Fibroblast of pulmonary artery (primary cell): Measurements from ENCODE around the gene MSRB3.

Source experiments
- DNase-seq: peaks from one replicate; pipeline ENCODE4 v3.0.0-alpha.2; 2010; ENCODE audit warnings: low read depth
- H3K4me3 ChIP-seq: replicated peaks from 2 replicates; pipeline ENCODE4 v1.5.1; 2011; ENCODE audit warnings: low read depth, mild to moderate bottlenecking, control low read depth, low read length, moderate library complexity
- TF ChIP-seq, protein P1 (sequence below): IDR thresholded peaks from 2 replicates; pipeline ENCODE4 v1.5.1; 2011; ENCODE audit warnings: mild to moderate bottlenecking, control low read depth, low read length, inconsistent platforms; ENCODE audit errors: missing control alignments

Gene MSRB3

DNA sequence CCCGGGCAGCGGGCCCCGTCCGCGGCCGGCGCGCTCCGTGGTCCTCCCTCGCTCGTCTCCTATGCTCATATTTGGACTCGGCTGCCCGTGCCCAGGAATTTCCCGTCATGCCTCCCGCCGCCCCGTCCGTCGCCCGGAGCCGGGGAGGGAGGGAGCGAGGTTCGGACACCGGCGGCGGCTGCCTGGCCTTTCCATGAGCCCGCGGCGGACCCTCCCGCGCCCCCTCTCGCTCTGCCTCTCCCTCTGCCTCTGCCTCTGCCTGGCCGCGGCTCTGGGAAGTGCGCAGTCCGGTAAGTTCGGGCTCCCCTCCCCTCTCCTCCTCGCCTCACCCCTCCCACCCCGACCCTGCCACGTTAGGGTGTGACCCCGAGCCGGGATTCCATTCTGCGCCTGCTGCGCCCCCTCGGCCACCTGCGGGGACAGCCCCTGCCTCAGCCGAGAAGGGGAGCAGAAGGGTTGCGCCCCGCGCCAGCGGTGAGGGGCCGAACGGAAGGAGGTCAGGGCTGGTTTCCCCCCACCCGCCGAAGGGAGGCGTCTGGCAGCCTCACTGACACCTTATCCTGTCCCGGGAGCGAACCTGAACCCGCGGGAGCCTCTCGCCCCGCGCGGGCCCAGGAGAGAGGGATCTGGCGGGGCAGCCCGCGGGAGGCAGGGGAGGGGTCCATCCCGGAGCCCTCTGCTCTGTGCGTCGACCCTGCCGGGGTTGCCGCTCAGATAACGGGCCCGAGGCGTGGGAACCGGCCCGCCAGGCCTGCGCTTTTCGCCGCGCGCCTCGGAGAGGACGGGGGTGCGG, at the start of gene MSRB3:
MSRB3 (plus strand) TSS at position 108 of the 793 bp plus-strand sequence. CDS start 29,897 bp downstream, outside the sequence.
- peak within 1 kb of the TSS; percentile 89 for H3K4me3 ChIP-seq
- DNase-seq: peak; percentile 82
- TF ChIP-seq, protein P1, sequence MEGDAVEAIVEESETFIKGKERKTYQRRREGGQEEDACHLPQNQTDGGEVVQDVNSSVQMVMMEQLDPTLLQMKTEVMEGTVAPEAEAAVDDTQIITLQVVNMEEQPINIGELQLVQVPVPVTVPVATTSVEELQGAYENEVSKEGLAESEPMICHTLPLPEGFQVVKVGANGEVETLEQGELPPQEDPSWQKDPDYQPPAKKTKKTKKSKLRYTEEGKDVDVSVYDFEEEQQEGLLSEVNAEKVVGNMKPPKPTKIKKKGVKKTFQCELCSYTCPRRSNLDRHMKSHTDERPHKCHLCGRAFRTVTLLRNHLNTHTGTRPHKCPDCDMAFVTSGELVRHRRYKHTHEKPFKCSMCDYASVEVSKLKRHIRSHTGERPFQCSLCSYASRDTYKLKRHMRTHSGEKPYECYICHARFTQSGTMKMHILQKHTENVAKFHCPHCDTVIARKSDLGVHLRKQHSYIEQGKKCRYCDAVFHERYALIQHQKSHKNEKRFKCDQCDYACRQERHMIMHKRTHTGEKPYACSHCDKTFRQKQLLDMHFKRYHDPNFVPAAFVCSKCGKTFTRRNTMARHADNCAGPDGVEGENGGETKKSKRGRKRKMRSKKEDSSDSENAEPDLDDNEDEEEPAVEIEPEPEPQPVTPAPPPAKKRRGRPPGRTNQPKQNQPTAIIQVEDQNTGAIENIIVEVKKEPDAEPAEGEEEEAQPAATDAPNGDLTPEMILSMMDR: peak; percentile 6

DNA sequence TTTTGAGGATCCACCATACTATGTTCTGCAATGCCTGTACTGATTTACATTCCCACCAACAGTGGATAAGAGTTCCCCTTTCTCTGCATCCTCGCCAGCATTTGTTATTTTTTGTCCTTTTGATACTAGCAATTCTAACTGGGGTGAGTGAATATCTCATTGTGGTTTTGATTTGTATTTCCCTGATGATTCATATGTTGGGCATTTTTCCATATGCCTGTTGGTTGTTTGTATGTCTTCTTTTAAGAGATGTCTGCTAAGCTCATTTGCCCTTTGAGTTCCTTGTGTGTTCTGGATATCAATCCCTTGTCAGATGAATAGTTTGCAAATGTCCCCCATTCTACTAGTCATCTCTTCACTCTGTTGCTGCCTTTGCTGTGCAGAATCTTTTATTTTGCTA, 49.0 kb upstream of the MSRB3 start:
- no peak overlapping the region for H3K4me3 ChIP-seq
- TF ChIP-seq, protein P1: no peak
- peak; percentile 80 for DNase-seq

DNA sequence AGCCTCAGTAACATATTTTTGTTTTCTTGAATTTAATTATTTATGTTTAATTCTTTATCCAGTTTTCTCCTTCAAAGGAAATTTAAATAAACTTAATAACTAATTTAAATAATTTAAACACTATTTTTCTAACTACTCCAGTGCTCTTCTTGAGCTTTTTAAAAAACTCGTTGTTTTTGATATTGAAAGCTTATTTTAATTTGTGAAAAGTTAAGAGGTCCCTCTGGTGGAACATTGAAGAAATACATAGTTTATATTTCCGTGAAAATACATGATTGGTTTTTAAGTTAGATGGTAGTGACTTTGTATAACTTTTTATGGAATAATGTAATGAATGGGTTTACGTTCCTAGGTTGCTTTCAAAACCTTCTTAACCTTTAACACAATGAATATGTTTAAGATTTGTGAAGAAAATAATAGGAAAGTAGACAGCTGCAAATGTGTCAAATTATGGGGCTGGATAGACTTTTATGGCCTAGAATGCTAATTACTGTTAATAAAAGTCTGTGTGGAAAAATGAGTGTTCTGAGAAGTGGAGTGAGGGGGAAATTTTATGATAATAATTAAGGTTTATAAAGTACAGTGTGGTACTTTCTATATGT, 45.9 kb upstream of the MSRB3 start:
- DNase-seq: peak; percentile 56
- H3K4me3 ChIP-seq: no peak overlapping the region
- TF ChIP-seq, protein P1: peak; percentile 37

DNA sequence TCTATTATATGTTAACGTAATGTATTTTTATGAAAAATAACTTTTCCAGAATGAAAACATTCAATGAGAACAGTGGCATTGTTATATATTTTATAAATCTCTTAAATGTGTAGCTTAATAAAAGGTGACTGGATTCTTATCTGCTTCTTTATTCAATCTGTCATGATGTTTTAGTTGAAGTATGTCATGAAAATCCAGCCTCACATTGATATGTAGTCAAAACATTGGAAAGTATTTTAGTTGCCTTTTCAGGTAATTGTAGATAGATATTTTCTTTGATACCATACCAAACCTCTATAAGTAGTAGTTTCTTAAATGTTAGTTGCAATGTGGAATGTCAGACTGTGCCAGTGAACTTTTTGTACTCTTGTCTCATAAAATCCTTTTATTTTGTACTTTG, 41.3 kb upstream of the MSRB3 start:
- no peak for DNase-seq
- TF ChIP-seq, protein P1: no peak
- H3K4me3 ChIP-seq: no peak overlapping the region

DNA sequence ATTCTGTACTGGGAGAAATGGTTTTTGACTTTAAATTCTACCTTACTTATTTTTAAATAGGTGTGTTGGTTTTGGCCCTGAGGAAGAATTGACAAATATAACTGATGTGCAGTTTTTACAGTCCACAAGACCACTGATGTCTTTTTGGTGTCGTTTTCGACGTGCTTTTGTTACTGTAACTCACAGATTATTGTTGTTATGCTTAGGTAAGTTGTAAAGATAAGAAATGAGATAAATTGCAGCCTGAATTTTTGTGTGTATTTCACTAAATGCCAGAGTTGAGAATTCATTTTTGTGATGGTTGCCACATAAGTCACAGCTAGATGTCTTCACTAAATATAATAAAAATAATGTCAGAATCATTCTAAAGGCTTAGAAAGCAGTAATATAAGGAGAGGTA, 39.9 kb upstream of the MSRB3 start:
- H3K4me3 ChIP-seq: no peak overlapping the region
- no peak for DNase-seq
- TF ChIP-seq, protein P1: no peak

DNA sequence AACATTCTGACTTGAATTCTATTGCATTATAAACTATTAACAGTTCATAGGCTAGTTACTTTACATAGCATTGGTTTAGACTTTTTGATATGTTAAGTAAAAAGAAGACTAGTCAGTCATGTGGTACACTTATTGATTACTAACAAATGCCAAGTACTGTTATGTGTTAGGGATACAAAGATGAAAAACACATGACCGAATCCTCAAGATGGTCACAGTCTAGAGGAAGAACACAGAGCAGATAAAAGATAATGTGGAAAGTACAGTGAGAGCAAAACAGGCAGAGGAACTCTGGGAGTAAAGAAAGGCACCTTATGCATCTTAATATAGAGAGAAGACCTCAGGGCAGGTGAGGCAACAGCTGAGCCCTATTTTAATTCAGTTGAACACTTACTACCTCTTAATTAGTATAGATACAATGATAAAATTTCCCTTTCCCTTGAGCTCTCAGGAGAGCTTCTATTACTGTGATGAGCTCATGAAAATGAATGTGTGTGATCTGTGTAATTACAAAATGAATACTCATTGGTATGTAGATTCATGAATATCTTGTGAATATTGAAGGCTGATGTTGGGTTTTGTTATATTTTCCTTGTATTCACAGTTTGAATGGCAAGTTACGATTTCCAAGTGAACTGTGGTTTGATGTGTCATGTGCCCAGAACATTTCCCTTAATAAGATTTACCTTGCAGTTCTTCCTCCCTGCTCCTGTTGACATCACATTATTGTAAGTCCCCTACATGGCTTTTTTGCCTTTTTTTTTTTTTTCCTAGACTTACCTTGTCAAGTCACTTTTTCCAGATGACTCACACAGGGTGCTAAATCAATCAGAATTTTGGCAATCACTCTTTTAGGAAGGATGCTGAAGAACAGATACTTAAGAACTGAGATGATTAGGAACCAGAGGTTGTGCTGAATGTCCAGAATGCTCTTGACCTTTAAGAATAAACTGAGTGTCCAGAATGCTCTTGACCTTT, 29.5 kb upstream of the MSRB3 start:
- TF ChIP-seq, protein P1: no peak
- no peak overlapping the region for H3K4me3 ChIP-seq
- DNase-seq: no peak
